GM18951 (cell line): ENCODE results near the gene NF1.
"Not testable (repeated sequence)": the region's sequence is repeated elsewhere in the genome, so short reads cannot be mapped to it uniquely, and the experiment has no call there.

Experiments
- POLR2A ChIP-seq: IDR thresholded peaks from 4 replicates; pipeline ENCODE4 v1.6.1; 2011; ENCODE audit warnings: mild to moderate bottlenecking; ENCODE audit not compliant: insufficient read length, insufficient read depth; ENCODE audit errors: extremely low read depth
- in situ Hi-C: fragments of 300-500 bp; cut with MboI; formaldehyde crosslinking; loops from one replicate; pipeline ENCODE4 v1.12.0; 2022; ENCODE audit warnings: low sequenced_read_pairs, mixed read lengths, inconsistent platforms; ENCODE audit not compliant: unreplicated experiment

The NF1 gene

DNA sequence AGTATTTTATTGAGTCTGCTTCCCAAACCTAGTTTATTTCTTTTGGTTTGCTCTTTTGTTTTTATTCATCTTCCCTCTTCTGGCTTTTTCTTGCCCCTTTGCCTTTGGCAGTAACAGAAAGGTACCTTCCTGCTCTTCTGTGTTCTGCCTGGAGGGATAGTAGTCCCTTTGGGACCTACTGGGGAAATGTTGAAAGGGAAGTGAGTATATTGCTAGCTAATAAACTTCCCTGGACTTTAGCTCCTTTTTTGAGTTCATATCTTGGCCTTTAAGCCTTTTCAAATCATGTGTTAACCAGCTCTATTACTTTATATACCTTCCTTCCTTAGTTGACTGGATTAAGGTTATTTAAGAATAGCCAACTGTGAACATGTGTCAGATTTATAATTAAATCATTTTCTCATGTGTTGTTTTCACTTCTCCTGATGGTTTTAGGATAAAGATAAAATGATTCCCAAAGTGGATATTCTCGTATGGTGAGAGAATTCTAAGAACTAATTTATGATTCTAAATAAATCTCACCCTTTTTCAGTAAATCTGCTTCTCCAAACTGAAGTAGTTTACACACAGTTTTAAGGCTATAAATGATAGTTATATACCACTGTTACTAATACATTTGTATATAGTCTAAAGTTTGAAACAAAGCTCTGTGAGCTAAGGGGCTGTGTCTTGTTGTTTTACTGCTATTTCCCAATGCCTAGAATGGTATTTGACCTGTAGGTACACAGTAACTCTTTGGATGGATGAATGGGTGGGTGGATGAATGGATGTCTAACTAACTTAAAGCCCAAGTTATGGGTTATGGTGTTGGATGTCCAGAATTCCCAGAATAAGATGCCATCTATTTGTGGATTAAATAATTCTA, 156.6 kb downstream of the NF1 start:
- TF ChIP-seq POLR2A: no peak
- in situ Hi-C loops: no loop called here

- in situ Hi-C loops: no loop called here
- no peak for TF ChIP-seq POLR2A
These were observed 157.2 kb downstream of the NF1 start for GRCh38 chr17:31251970-31252328.

- in situ Hi-C loops: no loop called here
- no peak for TF ChIP-seq POLR2A
These were observed 158.0 kb downstream of the NF1 start for GRCh38 chr17:31252741-31253140.

- in situ Hi-C loops: no loop called here
- no peak for TF ChIP-seq POLR2A
These were observed 159.9 kb downstream of the NF1 start for GRCh38 chr17:31254654-31255053.

DNA sequence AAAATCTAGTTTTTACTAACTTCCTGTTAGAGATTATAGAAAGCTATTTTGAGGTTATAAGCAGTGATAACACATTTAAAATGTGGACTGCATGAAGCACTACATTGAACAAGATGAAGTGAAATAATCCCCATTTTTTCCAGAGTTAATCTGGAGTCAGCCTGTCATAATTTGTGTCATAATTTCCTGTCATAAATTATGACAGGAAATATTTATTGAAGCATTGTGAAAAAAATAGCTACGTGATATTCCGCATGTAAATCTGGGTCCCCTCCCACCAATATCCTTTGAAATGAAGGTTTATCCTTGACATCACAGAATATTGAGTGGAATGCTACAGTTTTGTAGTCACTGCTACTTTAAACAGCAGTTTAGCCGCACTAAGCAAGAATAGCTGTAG, 162.2 kb downstream of the NF1 start:
- no peak for TF ChIP-seq POLR2A
- in situ Hi-C loops: no loop called here

- no peak for TF ChIP-seq POLR2A
- in situ Hi-C loops: no loop called here
These were observed 165.4 kb downstream of the NF1 start for GRCh38 chr17:31260151-31260550.

- no peak for TF ChIP-seq POLR2A
- in situ Hi-C loops: no loop called here
These were observed 166.8 kb downstream of the NF1 start for GRCh38 chr17:31261601-31262000.

- in situ Hi-C loops: not testable (repeated sequence)
These were observed 168.1 kb downstream of the NF1 start for GRCh38 chr17:31262923-31263322.

- in situ Hi-C loops: no loop called here
- no peak for TF ChIP-seq POLR2A
These were observed 171.3 kb downstream of the NF1 start for GRCh38 chr17:31266042-31266441.

- TF ChIP-seq POLR2A: no peak
- in situ Hi-C loops: no loop called here
These were observed 174.3 kb downstream of the NF1 start for GRCh38 chr17:31269036-31269577.

DNA sequence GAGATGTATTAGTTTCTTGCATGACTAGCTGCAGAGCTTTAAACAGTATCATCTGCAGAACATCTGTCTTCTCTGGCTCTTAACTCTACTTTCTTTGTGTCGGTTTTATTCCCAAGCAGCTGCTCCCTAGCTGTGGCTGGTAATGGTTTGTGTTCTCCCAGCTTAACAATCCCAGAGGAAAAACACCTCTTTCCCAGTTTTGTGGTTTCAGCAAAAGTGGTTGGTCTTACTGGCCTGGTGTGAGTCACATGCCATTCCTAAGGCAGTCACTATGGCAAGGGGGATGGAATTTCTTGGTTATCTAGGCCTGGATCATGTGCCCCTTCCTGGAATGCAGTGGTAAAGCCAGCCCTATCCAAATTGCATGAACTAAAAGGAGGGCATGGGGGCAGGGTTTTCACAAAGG, 174.8 kb downstream of the NF1 start:
- in situ Hi-C loops: no loop called here
- TF ChIP-seq POLR2A: no peak

GRCh38 chr17:31272236-31272635, 177.5 kb downstream of the NF1 start:
- TF ChIP-seq POLR2A: no peak
- in situ Hi-C loops: no loop called here

GRCh38 chr17:31272803-31273202, 178.0 kb downstream of the NF1 start:
- in situ Hi-C loops: no loop called here

GRCh38 chr17:31273516-31273915, 178.7 kb downstream of the NF1 start:
- TF ChIP-seq POLR2A: no peak
- in situ Hi-C loops: no loop called here

More at GRCh38 chr17:31272803-31273202, 178.0 kb downstream of the NF1 start:
- TF ChIP-seq POLR2A: no peak
